Memory B cell (primary cell): ENCODE measurements around the gene LCN1.
"Not testable (repeated sequence)": the region's sequence is repeated elsewhere in the genome, so short reads cannot be mapped to it uniquely, and the experiment has no call there.

ENCODE experiments used
- ATAC-seq: fragments of 150-1000 bp; cut with Tn5 transposase; 2 replicates; pipeline ENCODE4 v1.10.0; 2021; ENCODE audit warnings: low read depth, mild to moderate bottlenecking, moderate library complexity
- DNase-seq, 2 donors: peaks; one replicate each; pipeline ENCODE4 v3.0.0; 2022; ENCODE audit warnings: low spot score in 2 of 2
- H3K27ac Mint-ChIP-seq: one replicate; pipeline ENCODE4 v1.8.0; 2022; ENCODE audit warnings: mild to moderate bottlenecking, moderate library complexity, mixed read lengths
- H3K27me3 Mint-ChIP-seq: one replicate; pipeline ENCODE4 v1.8.0; 2022; ENCODE audit warnings: mixed read lengths
- H3K36me3 Mint-ChIP-seq: one replicate; pipeline ENCODE4 v1.8.0; 2022; ENCODE audit warnings: mild to moderate bottlenecking, mixed read lengths
- H3K4me1 Mint-ChIP-seq: one replicate; pipeline ENCODE4 v1.8.0; 2022; ENCODE audit warnings: mixed read lengths
- H3K4me3 Mint-ChIP-seq: one replicate; pipeline ENCODE4 v1.8.0; 2022; ENCODE audit warnings: mild to moderate bottlenecking, moderate library complexity, mixed read lengths
- H3K9me3 Mint-ChIP-seq: one replicate; pipeline ENCODE4 v1.8.0; 2022; ENCODE audit warnings: mixed read lengths

LCN1 gene

DNA sequence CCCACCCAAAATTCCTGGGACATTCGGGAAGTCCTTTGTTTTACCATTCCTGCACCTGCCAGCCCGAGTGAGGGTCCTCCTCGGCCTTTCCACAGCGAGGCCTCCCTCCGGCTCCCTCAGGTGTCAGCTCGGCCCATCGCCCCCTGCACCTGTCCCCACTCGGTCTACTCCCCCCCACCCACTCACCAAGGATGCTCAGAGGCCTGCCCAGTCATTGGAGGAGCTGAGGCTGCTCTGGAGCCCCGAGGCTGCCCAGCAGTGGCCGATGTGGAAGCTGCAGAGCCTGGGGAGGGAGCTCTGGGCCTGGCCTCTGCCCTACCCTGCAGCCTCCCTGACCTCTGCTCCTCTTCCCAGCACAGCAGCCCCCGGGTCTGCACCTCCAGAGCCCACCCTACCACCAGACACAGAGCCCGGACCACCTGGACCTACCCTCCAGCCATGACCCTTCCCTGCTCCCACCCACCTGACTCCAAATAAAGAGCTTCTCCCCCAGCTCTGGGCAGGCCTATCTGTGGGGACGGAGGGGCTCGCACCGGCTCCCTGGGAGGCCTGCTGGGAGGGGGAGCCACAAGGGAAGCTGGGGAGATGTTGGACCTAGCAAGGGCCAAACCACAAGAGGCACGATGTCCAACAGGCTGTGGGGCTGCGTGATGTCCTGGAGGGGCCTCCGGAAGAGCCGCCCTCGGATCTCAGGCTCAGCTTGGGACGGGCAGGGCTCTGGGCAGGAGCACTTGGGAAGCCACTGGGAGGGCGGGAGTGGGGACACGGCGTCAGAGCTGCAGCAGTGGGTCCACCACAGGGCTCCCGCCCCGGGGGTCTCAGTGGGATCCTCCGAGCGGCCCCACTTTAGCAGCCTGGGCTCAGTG, 28.5 kb downstream of the LCN1 start:
- not testable (repeated sequence) for H3K4me1 Mint-ChIP-seq, H3K4me3 Mint-ChIP-seq, H3K27ac Mint-ChIP-seq, H3K36me3 Mint-ChIP-seq, H3K9me3 Mint-ChIP-seq, ATAC-seq, DNase-seq
- peaks cover 11% of the 10 kb centered on the region for H3K27me3 Mint-ChIP-seq

DNA sequence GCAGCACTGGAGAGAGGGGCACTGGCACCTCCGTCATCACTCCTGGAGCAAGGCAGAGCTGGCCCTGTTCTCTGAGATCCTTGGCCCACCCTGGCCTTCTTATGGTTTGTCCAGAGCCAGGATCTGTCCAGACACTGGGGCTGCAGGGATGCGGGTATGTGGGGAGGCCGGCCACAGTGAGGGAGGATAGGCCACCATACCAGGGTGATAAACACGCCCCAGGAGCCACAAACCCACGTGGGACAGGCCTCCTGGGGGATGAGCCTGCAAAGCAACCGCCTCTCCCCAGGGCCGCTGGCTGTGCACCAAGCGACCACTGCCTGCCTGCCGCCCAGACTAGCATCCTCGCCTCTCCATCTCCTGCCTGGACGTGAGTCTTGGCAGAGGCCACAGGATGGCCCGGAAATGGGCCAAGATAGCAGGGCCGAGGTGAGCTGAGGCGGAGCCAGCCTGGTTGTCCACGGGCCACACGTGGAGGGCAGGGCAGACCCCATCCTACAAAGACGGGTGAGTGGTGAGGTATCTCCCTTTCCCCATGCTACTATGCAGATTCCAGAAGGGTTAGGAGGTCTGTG, 29.2 kb downstream of the LCN1 start:
- Mint-ChIP-seq H3K27me3 (peaks cover 10% of the 10 kb centered on the region), H3K27ac (no peak overlapping the region), H3K9me3 (peaks cover 3% of the 10 kb centered on the region), H3K36me3 (no peaks in the 10 kb centered on the region), H3K4me1 (no peaks in the 10 kb centered on the region), H3K4me3 (no peak overlapping the region)
- DNase-seq (no peak), ATAC-seq (no peak)

DNA sequence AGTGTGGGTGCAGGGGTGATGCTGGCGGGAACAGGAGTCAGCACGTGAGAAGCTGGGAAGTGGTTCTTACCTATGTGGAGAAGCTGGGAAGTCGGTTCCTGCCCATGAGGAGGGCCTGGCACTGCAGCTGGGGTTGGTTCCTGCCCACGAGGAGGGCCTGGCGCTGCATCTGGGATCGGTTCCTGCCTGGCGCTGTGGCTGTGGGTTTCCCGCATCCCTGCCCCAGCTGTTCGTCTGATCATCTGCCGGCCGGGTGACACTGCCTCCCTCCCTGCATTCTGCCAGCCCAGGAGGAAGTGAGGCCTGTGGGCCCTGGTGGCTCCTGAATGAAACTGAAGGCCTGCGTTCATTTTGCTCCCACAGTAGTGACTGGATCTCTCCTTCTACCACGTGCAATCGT, 29.8 kb downstream of the LCN1 start:
- ATAC-seq, result no peak
- no peaks in the 10 kb centered on the region for H3K4me1 Mint-ChIP-seq

DNA sequence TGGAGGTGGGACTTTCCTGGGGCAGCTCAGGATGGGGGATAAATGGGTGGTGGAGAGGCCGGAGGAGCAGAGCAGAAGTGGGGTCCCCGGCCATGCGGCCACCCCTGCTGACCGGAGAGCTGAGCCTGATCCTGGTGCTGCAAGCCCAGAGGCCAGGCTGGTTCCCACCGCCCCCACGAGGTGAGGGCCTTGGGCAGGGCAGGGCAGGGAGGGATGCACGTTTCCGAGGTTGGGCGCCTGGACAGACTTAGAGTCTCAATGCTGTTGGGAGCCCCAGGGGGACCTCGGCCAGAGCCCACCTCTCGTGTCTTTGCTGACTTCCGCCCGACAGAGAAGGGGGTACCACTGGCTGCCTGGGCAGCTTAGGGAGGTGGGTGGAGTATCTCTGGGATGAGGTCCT, 30.2 kb downstream of the LCN1 start:
- H3K4me3 Mint-ChIP-seq, result no peak overlapping the region
- no peaks in the 10 kb centered on the region for H3K4me1 Mint-ChIP-seq
- H3K9me3 Mint-ChIP-seq, result peaks cover 3% of the 10 kb centered on the region
- H3K27me3 Mint-ChIP-seq, result peaks cover 10% of the 10 kb centered on the region
- H3K36me3 Mint-ChIP-seq, result no peaks in the 10 kb centered on the region
- ATAC-seq (no peak), DNase-seq (no peak)
- H3K27ac Mint-ChIP-seq, result no peak overlapping the region

More for the DNA sequence above, 29.8 kb downstream of the LCN1 start:
- no peak overlapping the region for H3K4me3 Mint-ChIP-seq
- H3K9me3 Mint-ChIP-seq, result peaks cover 3% of the 10 kb centered on the region
- no peak for DNase-seq
- H3K36me3 Mint-ChIP-seq, result no peaks in the 10 kb centered on the region
- H3K27me3 Mint-ChIP-seq, result peaks cover 10% of the 10 kb centered on the region
- H3K27ac Mint-ChIP-seq, result no peak overlapping the region

DNA sequence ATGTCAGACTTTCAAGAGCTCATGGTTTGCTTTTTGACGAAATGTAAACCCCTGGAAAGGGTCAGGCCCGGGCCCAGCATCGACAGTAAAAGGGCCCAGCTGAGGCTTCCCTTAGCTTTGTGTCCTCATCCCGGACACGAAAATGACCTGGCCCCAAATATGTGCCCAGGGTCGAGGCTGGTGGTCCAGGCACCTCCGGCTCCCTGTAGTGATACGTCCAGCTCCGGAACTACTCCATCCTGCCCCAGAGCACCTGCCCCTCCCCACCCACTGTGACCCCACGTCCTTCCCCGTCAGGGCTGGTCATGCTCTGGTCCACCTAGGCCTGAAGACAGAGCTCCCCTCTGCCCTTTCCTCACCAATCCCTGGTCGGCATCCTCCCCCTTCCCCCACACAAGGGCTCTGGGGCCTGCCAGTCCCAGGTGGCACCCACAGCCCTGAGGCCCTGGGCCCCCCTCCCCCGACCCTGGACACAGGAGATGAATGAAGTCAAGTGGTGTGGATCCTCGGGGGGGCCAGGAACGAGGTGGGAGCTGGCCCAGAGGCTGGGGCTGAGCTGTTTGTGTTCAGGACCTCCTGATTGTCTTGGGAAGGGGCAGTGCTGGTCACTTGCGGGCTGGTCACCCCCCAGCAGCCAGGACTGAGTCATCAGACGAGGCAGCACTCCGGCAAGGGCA, 30.9 kb downstream of the LCN1 start:
- Mint-ChIP-seq H3K27ac (no peak overlapping the region), H3K4me3 (no peak overlapping the region), H3K9me3 (peaks cover 3% of the 10 kb centered on the region), H3K27me3 (peaks cover 10% of the 10 kb centered on the region), H3K4me1 (no peaks in the 10 kb centered on the region), H3K36me3 (no peaks in the 10 kb centered on the region)
- ATAC-seq (no peak), DNase-seq (no peak)

DNA sequence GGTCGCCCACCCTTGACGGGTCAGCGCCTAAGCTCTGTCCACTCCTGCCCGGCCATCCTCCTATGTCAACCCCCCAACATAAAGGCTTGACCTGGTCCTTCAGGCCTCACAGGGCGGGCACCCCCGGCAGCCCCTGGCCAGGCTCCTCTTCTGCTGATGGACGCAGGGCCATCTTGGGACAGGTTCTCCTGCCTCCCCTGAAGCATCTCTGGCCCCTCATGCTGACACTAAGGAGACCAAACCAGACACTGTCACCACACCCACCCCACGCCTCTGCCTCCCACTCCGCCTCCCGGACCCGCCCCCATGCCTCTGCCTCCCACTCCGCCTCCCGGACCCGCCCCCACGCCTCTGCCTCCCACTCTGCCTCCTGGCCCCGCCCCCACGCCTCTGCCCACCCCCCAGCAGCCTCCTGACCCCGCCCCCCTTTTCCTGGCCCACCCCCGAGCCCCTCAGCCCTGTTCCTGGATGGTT, 31.5 kb downstream of the LCN1 start:
- H3K27ac Mint-ChIP-seq, result no peak overlapping the region
- peaks cover 10% of the 10 kb centered on the region for H3K27me3 Mint-ChIP-seq
- H3K9me3 Mint-ChIP-seq, result peaks cover 3% of the 10 kb centered on the region
- H3K4me3 Mint-ChIP-seq, result no peak overlapping the region
- H3K36me3 Mint-ChIP-seq, result no peaks in the 10 kb centered on the region
- DNase-seq, result no peak
- H3K4me1 Mint-ChIP-seq, result no peaks in the 10 kb centered on the region
- no peak for ATAC-seq

- Mint-ChIP-seq H3K4me3 (no peak overlapping the region), H3K4me1 (no peaks in the 10 kb centered on the region), H3K9me3 (peaks cover 3% of the 10 kb centered on the region), H3K27me3 (peaks cover 10% of the 10 kb centered on the region), H3K36me3 (no peaks in the 10 kb centered on the region), H3K27ac (no peak overlapping the region)
- ATAC-seq (no peak), DNase-seq (no peak)
Measured at GRCh38 chr9:135554718-135555117, 33.5 kb downstream of the LCN1 start.

GRCh38 chr9:135555203-135555602, 34.0 kb downstream of the LCN1 start:
- peaks cover 10% of the 10 kb centered on the region for H3K27me3 Mint-ChIP-seq
- no peaks in the 10 kb centered on the region for H3K36me3 Mint-ChIP-seq
- H3K9me3 Mint-ChIP-seq, result peaks cover 3% of the 10 kb centered on the region
- H3K27ac Mint-ChIP-seq, result no peak overlapping the region
- DNase-seq (no peak), ATAC-seq (no peak)
- no peaks in the 10 kb centered on the region for H3K4me1 Mint-ChIP-seq
- no peak overlapping the region for H3K4me3 Mint-ChIP-seq

DNA sequence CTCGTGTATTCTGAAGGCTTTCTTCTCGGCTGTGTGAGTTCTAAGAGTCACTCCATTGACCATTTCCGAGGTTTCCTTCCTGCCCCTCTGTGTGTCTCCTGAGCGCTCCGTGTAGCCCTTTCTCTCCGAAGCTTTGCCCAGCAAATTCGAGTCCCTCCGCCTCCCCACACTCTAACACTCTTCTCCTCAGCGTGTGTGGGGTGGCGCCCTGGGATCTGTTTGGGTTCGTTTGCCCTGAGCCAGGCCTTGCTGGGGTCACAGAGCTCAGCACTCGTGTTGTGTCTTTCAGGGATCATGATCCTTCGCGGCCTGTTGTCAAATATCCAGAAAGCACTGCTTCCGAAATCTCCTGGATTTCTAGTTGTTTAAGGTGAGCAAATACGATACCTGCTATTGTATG, 34.7 kb downstream of the LCN1 start:
- no peak for ATAC-seq
- Mint-ChIP-seq H3K27me3 (peaks cover 9% of the 10 kb centered on the region), H3K4me3 (no peak overlapping the region), H3K9me3 (peaks cover 3% of the 10 kb centered on the region), H3K4me1 (no peaks in the 10 kb centered on the region), H3K27ac (no peak overlapping the region), H3K36me3 (no peaks in the 10 kb centered on the region)
- no peak for DNase-seq

DNA sequence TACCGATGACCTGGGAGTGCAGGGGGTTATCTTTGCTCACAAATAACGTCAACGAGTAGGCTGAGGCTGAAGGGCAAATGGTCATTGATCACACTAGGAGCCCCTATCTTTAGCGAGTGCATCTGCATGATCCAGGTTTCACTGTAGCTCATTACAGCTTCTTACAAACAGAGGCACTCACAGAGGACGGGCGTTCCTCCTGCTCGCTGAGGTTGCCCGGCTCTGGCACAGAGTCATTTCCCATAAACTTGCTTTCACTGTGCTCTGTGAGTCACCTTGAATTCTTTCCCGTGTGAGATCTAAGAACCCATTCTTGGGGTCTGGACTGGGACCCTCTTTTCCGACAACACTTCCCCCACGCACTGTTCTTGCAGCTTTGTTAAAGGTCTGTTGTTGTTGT, 38.4 kb downstream of the LCN1 start:
- Mint-ChIP-seq H3K36me3 (no peaks in the 10 kb centered on the region), H3K27ac (no peak overlapping the region), H3K9me3 (no peaks in the 10 kb centered on the region), H3K27me3 (peaks cover 13% of the 10 kb centered on the region), H3K4me1 (no peaks in the 10 kb centered on the region), H3K4me3 (no peak overlapping the region)
- no peak for DNase-seq
- ATAC-seq, result no peak

- Mint-ChIP-seq H3K36me3 (no peaks in the 10 kb centered on the region), H3K27ac (no peak within 1 kb of the TSS), H3K4me1 (no peaks in the 10 kb centered on the region), H3K4me3 (no peak within 1 kb of the TSS), H3K9me3 (no peaks in the 10 kb centered on the region), H3K27me3 (peaks cover 18% of the 10 kb centered on the region)
- no peak for DNase-seq
- no peak for ATAC-seq
Measured at GRCh38 chr9:135561391-135562234, 40.4 kb downstream of the LCN1 start, which contains the start of gene PAEP. Gene PAEP (plus strand): TSS chr9:135561756.

DNA sequence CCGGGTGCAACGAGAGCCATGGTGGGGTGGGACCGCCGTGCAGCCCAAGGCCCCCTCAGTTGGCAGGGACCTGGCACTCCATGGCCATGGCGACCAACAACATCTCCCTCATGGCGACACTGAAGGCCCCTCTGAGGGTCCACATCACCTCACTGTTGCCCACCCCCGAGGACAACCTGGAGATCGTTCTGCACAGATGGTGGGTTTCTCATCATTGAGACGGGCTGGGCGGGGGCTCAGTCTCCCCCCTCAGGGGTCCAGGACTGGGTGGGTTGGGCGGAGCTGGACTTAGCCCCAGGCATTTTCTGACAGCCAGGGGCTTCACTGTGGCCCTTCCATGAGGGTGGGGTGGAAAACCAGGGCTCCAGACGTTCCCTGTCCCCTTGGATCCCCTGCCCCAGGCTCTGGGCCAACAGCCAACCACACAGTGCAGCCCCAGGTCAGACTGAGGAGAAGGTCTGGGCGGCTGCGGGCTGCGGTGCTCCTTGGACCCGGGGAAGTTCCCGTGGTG, 41.0 kb downstream of the LCN1 start:
- ATAC-seq (no peak), DNase-seq (no peak)
- Mint-ChIP-seq H3K27me3 (peaks cover 18% of the 10 kb centered on the region), H3K27ac (no peak overlapping the region), H3K4me1 (no peaks in the 10 kb centered on the region), H3K36me3 (no peaks in the 10 kb centered on the region), H3K4me3 (no peak overlapping the region), H3K9me3 (no peaks in the 10 kb centered on the region)

DNA sequence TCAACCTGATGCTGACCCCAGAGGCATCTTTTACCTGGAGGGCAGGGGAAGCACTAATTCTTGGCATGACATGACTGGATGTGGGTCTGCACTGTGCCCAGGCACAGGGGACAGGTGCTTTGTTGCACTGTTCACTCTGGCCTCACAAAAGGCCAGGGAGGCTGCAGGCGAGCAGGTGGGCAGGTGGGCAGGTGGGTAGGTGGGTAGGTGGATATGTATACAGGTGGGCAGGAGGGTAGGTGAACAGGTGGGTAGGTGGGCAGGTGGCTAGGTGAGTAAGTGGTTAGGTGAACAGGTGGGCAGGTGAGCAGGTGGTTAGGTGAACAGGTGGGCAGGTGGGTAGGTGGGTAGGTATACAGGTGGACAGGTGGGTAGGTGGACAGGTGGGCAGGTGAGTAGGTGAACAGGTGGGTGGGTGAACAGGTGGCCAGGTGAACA, 41.8 kb downstream of the LCN1 start:
- no peak overlapping the region for H3K27ac Mint-ChIP-seq
- no peak overlapping the region for H3K4me3 Mint-ChIP-seq
- ATAC-seq (no peak), DNase-seq (no peak)
- H3K36me3 Mint-ChIP-seq, result no peaks in the 10 kb centered on the region
- H3K4me1 Mint-ChIP-seq, result no peaks in the 10 kb centered on the region
- H3K27me3 Mint-ChIP-seq, result peaks cover 17% of the 10 kb centered on the region
- no peaks in the 10 kb centered on the region for H3K9me3 Mint-ChIP-seq
